Neural crest cell (in vitro differentiated cells): ENCODE results near the gene RGS5. TPM values are rescaled to one million over a fixed set of nuclear protein-coding genes. Genes with fewer than 3 reads are reported as not detected.

Source experiments
- DNase-seq: peaks from one replicate; pipeline ENCODE4 v3.0.0; 2021; ENCODE audit warnings: low read depth, mixed read lengths, low spot score
- H3K27ac Mint-ChIP-seq: one replicate; pipeline ENCODE4 v1.8.0; 2021; ENCODE audit warnings: mild to moderate bottlenecking, mixed read lengths; ENCODE audit not compliant: unreplicated experiment
- H3K27me3 Mint-ChIP-seq: 2 replicates; pipeline ENCODE4 v1.8.0; 2021; ENCODE audit warnings: low read depth, mild to moderate bottlenecking, mixed read lengths
- H3K36me3 Mint-ChIP-seq: 2 replicates; pipeline ENCODE4 v1.8.0; 2021; ENCODE audit warnings: low read depth, mild to moderate bottlenecking, mixed read lengths
- H3K4me1 Mint-ChIP-seq: 2 replicates; pipeline ENCODE4 v1.8.0; 2021; ENCODE audit warnings: mixed read lengths
- H3K4me3 Mint-ChIP-seq: one replicate; pipeline ENCODE4 v1.8.0; 2021; ENCODE audit warnings: mild to moderate bottlenecking, mixed read lengths
- H3K9me3 Mint-ChIP-seq: 2 replicates; pipeline ENCODE4 v1.8.0; 2021; ENCODE audit warnings: mixed read lengths
- CTCF ChIP-seq: fragments of 200-600 bp; sonication (generic); conservative IDR thresholded peaks from 2 replicates; pipeline ENCODE4 v1.5.0; 2021; ENCODE audit warnings: antibody characterized with exemption, mild to moderate bottlenecking
- total RNA-seq: library from RNA; stranded (reverse); gene quantifications from 2 replicates; pipeline ENCODE4 v1.2.1, GENCODE V29; 2021

RGS5 gene
- total RNA-seq, 1 donor from 2014 or later, result 4.5 TPM

- Mint-ChIP-seq H3K4me1 (no peaks in the 10 kb centered on the region), H3K27me3 (no peaks in the 10 kb centered on the region), H3K27ac (no peak overlapping the region), H3K9me3 (no peaks in the 10 kb centered on the region), H3K4me3 (no peak overlapping the region), H3K36me3 (no peaks in the 10 kb centered on the region)
- no peak for DNase-seq
- TF ChIP-seq CTCF, result no peak
Measured at GRCh38 chr1:163147019-163147418, 55.7 kb downstream of the RGS5 start.

- Mint-ChIP-seq H3K27ac (no peak overlapping the region), H3K36me3 (no peaks in the 10 kb centered on the region), H3K4me1 (no peaks in the 10 kb centered on the region), H3K4me3 (no peak overlapping the region), H3K27me3 (no peaks in the 10 kb centered on the region), H3K9me3 (no peaks in the 10 kb centered on the region)
- no peak for DNase-seq
- TF ChIP-seq CTCF, result no peak
Measured at GRCh38 chr1:163145435-163145834, 57.3 kb downstream of the RGS5 start.

- Mint-ChIP-seq H3K27me3 (no peaks in the 10 kb centered on the region), H3K4me1 (no peaks in the 10 kb centered on the region), H3K9me3 (no peaks in the 10 kb centered on the region), H3K27ac (no peak overlapping the region), H3K4me3 (no peak overlapping the region), H3K36me3 (no peaks in the 10 kb centered on the region)
- DNase-seq, result no peak
- TF ChIP-seq CTCF, result no peak
Measured at GRCh38 chr1:163144418-163144817, 58.3 kb downstream of the RGS5 start.

GRCh38 chr1:163142152-163142551 lies 60.6 kb downstream of the RGS5 start:
- Mint-ChIP-seq H3K27me3 (no peaks in the 10 kb centered on the region), H3K9me3 (peaks cover 3% of the 10 kb centered on the region), H3K4me1 (no peaks in the 10 kb centered on the region), H3K36me3 (no peaks in the 10 kb centered on the region), H3K27ac (no peak overlapping the region), H3K4me3 (no peak overlapping the region)
- DNase-seq, result no peak
- TF ChIP-seq CTCF, result no peak

GRCh38 chr1:163141556-163141955 lies 61.2 kb downstream of the RGS5 start:
- no peak overlapping the region for H3K27ac Mint-ChIP-seq
- no peaks in the 10 kb centered on the region for H3K27me3 Mint-ChIP-seq
- no peaks in the 10 kb centered on the region for H3K36me3 Mint-ChIP-seq
- H3K9me3 Mint-ChIP-seq, result peaks cover 3% of the 10 kb centered on the region
- no peak for TF ChIP-seq CTCF
- no peak overlapping the region for H3K4me3 Mint-ChIP-seq
- no peaks in the 10 kb centered on the region for H3K4me1 Mint-ChIP-seq
- no peak for DNase-seq
